HT1080 (cell line): ENCODE results near the gene MEIKIN. TPM values are rescaled to one million over a fixed set of nuclear protein-coding genes. Genes with fewer than 3 reads are reported as not detected.

Experiments
- DNase-seq: peaks from one replicate; pipeline ENCODE4 v3.0.0-alpha.2; 2015; ENCODE audit warnings: low read depth
- total RNA-seq: library from RNA; depleted of rRNA; stranded (reverse); fragments of >200 nt; shearing (Covaris generic); gene quantifications from 2 replicates; pipeline ENCODE4 v1.2.3, GENCODE V29; 2014

MEIKIN gene
- total RNA-seq, 1 experiment from 2014 or later = not detected

- no peak for DNase-seq
Observed at GRCh38 chr5:131974016-131974415, 28.6 kb upstream of the MEIKIN start.

GRCh38 chr5:131973089-131973712 lies 27.7 kb upstream of the MEIKIN start:
- DNase-seq = no peak

GRCh38 chr5:131968396-131968954 lies 23.0 kb upstream of the MEIKIN start:
- peak; percentile 20 for DNase-seq

- DNase-seq = no peak
Observed at GRCh38 chr5:131966551-131966950, 21.1 kb upstream of the MEIKIN start.

GRCh38 chr5:131965826-131966415 lies 20.5 kb upstream of the MEIKIN start:
- no peak for DNase-seq

- DNase-seq = no peak
Observed at GRCh38 chr5:131959906-131960305, 14.4 kb upstream of the MEIKIN start.

- DNase-seq = no peak
Observed at GRCh38 chr5:131959136-131959535, 13.7 kb upstream of the MEIKIN start.

- DNase-seq = no peak
Observed at GRCh38 chr5:131957721-131958441, 12.4 kb upstream of the MEIKIN start.

GRCh38 chr5:131953969-131954368 lies 8.5 kb upstream of the MEIKIN start:
- no peak for DNase-seq

- no peak for DNase-seq
Observed at GRCh38 chr5:131952301-131952857, 6.9 kb upstream of the MEIKIN start.

- DNase-seq = no peak
Observed at GRCh38 chr5:131950706-131951105, 5.2 kb upstream of the MEIKIN start.

- no peak for DNase-seq
Observed at GRCh38 chr5:131947445-131947844, 2.0 kb upstream of the MEIKIN start.

- DNase-seq = no peak
Observed at GRCh38 chr5:131944702-131945550, 537 bp downstream of the MEIKIN start.

GRCh38 chr5:131943916-131944315 lies 1.5 kb downstream of the MEIKIN start:
- DNase-seq = no peak

GRCh38 chr5:131942016-131942415 lies 3.4 kb downstream of the MEIKIN start:
- no peak for DNase-seq

- DNase-seq = no peak
Observed at GRCh38 chr5:131939690-131940345, 5.6 kb downstream of the MEIKIN start.

- DNase-seq = no peak
Observed at GRCh38 chr5:131932235-131932634, 13.2 kb downstream of the MEIKIN start.

- DNase-seq = no peak
Observed at GRCh38 chr5:131928957-131929356, 16.5 kb downstream of the MEIKIN start.

- DNase-seq = no peak
Observed at GRCh38 chr5:131926168-131926567, 19.3 kb downstream of the MEIKIN start.

- no peak for DNase-seq
Observed at GRCh38 chr5:131916481-131916880, 29.0 kb downstream of the MEIKIN start.

GRCh38 chr5:131914472-131914871 lies 31.0 kb downstream of the MEIKIN start:
- DNase-seq = no peak
